ENCODE data around the gene TXNDC11.

The TXNDC11 gene

GRCh38 chr16:11673091-11674000 lies 69.3 kb downstream of the TXNDC11 start:
- DNase-seq = no peak

GRCh38 chr16:11672206-11673090 lies 70.2 kb downstream of the TXNDC11 start:
- DNase-seq = no peak

GRCh38 chr16:11671676-11672075 lies 71.0 kb downstream of the TXNDC11 start:
- no peak for DNase-seq

- DNase-seq = no peak
These were observed 71.4 kb downstream of the TXNDC11 start for GRCh38 chr16:11671271-11671670.

- no peak for DNase-seq
These were observed 72.2 kb downstream of the TXNDC11 start for GRCh38 chr16:11670171-11671131.

- no peak for DNase-seq
These were observed 73.1 kb downstream of the TXNDC11 start for GRCh38 chr16:11669380-11670146.

- no peak for DNase-seq
These were observed 73.9 kb downstream of the TXNDC11 start for GRCh38 chr16:11668623-11669379.

GRCh38 chr16:11667824-11668622 lies 74.6 kb downstream of the TXNDC11 start, which contains the start of gene SNN:
Gene SNN, plus strand, starts transcription at chr16:11668455. Its CDS starts 7,605 bp downstream, at chr16:11676060.
- peak; percentile 81 for DNase-seq

- DNase-seq = no peak
These were observed 75.3 kb downstream of the TXNDC11 start for GRCh38 chr16:11667221-11667823.

GRCh38 chr16:11666103-11667055 lies 76.3 kb downstream of the TXNDC11 start:
- no peak for DNase-seq

GRCh38 chr16:11665071-11665491 lies 77.6 kb downstream of the TXNDC11 start:
- peak; percentile 25 for DNase-seq

- no peak for DNase-seq
These were observed 80.1 kb downstream of the TXNDC11 start for GRCh38 chr16:11662582-11662981.

- no peak for DNase-seq
These were observed 82.1 kb downstream of the TXNDC11 start for GRCh38 chr16:11660565-11660964.

GRCh38 chr16:11658896-11659708 lies 83.6 kb downstream of the TXNDC11 start:
- DNase-seq = no peak

- DNase-seq = no peak
These were observed 85.1 kb downstream of the TXNDC11 start for GRCh38 chr16:11657556-11657955.

- DNase-seq = no peak
These were observed 87.0 kb downstream of the TXNDC11 start for GRCh38 chr16:11655655-11656054.

- no peak for DNase-seq
These were observed 90.9 kb downstream of the TXNDC11 start for GRCh38 chr16:11651796-11652195.

Measured in effector CD8-positive, alpha-beta T cell (primary cell).